Ishikawa (cell line): Measurements from ENCODE around the gene ARMH3.

Experiments
- CEBPB ChIP-seq: IDR thresholded peaks from 2 replicates; pipeline ENCODE4 v1.6.1; 2012
- CREB1 ChIP-seq: IDR thresholded peaks from 2 replicates; pipeline ENCODE4 v1.6.1; 2012; ENCODE audit warnings: low read depth
- EGR1 ChIP-seq: IDR thresholded peaks from 2 replicates; pipeline ENCODE4 v1.6.1; 2012
- EP300 ChIP-seq: IDR thresholded peaks from 2 replicates; pipeline ENCODE4 v1.6.1; 2012; ENCODE audit warnings: borderline replicate concordance
- FOXM1 ChIP-seq: IDR thresholded peaks from 2 replicates; pipeline ENCODE4 v1.6.1; 2012; ENCODE audit warnings: low read depth, borderline replicate concordance
- MAX ChIP-seq: IDR thresholded peaks from 2 replicates; pipeline ENCODE4 v1.6.1; 2012
- NFIC ChIP-seq: IDR thresholded peaks from 2 replicates; pipeline ENCODE4 v1.6.1; 2012
- RAD21 ChIP-seq: IDR thresholded peaks from 2 replicates; pipeline ENCODE4 v1.6.1; 2012; ENCODE audit warnings: low read depth
- REST ChIP-seq: IDR thresholded peaks from 2 replicates; pipeline ENCODE4 v1.6.1; 2012; ENCODE audit warnings: low read depth, mild to moderate bottlenecking
- TAF1 ChIP-seq: IDR thresholded peaks from 2 replicates; pipeline ENCODE4 v1.6.1; 2012; ENCODE audit warnings: low read depth, mild to moderate bottlenecking
- TCF12 ChIP-seq: IDR thresholded peaks from 2 replicates; pipeline ENCODE4 v1.6.1; 2012; ENCODE audit warnings: low read depth
- TEAD4 ChIP-seq: IDR thresholded peaks from 2 replicates; pipeline ENCODE4 v1.6.1; 2012
- USF1 ChIP-seq: IDR thresholded peaks from 2 replicates; pipeline ENCODE4 v1.6.1; 2012
- YY1 ChIP-seq: IDR thresholded peaks from 2 replicates; pipeline ENCODE4 v1.6.1; 2012; ENCODE audit warnings: low read depth
- ZBTB7A ChIP-seq: IDR thresholded peaks from 2 replicates; pipeline ENCODE4 v1.6.1; 2012; ENCODE audit warnings: low read depth

ARMH3 gene

GRCh38 chr10:101858723-101859500 lies 197.1 kb downstream of the ARMH3 start:
- no peak for TF ChIP-seq ZBTB7A
- no peak for TF ChIP-seq NFIC
- no peak for TF ChIP-seq YY1
- no peak for TF ChIP-seq REST
- TF ChIP-seq EP300 = no peak
- TF ChIP-seq EGR1 = no peak
- TF ChIP-seq CREB1 = no peak
- no peak for TF ChIP-seq FOXM1
- no peak for TF ChIP-seq USF1
- TF ChIP-seq RAD21 = no peak
- no peak for TF ChIP-seq CEBPB

GRCh38 chr10:101857802-101858476 lies 198.0 kb downstream of the ARMH3 start:
- TF ChIP-seq CREB1 (no peak), ZBTB7A (no peak), YY1 (no peak), TCF12 (no peak), TEAD4 (no peak), MAX (no peak), EP300 (no peak), RAD21 (no peak)

GRCh38 chr10:101856626-101857025 lies 199.3 kb downstream of the ARMH3 start:
- TF ChIP-seq TCF12 (no peak), TAF1 (no peak), YY1 (no peak), EGR1 (no peak), MAX (no peak)

- no peak for TF ChIP-seq YY1
- TF ChIP-seq CEBPB = no peak
- no peak for TF ChIP-seq TEAD4
- TF ChIP-seq EGR1 = no peak
- TF ChIP-seq NFIC = no peak
- no peak for TF ChIP-seq TAF1
- no peak for TF ChIP-seq MAX
- no peak for TF ChIP-seq USF1
- no peak for TF ChIP-seq TCF12
- no peak for TF ChIP-seq RAD21
- TF ChIP-seq FOXM1 = no peak
- no peak for TF ChIP-seq REST
- TF ChIP-seq CREB1 = no peak
- TF ChIP-seq ZBTB7A = no peak
- TF ChIP-seq EP300 = no peak
Observed at GRCh38 chr10:101851411-101852116, 204.4 kb downstream of the ARMH3 start.

- TF ChIP-seq CEBPB = no peak
- TF ChIP-seq ZBTB7A = no peak
Observed at GRCh38 chr10:101850749-101851148, 205.2 kb downstream of the ARMH3 start.

GRCh38 chr10:101848894-101849351 lies 207.1 kb downstream of the ARMH3 start:
- TF ChIP-seq CREB1 (no peak), TEAD4 (no peak), NFIC (no peak), USF1 (no peak), TAF1 (no peak), EGR1 (no peak), TCF12 (no peak), ZBTB7A (no peak), CEBPB (no peak), FOXM1 (no peak), REST (no peak), EP300 (no peak), MAX (no peak), YY1 (no peak), RAD21 (no peak)
